Activated T-cell treated with anti-CD3 and anti-CD28 coated beads for 48 hours (primary cell): ENCODE results near the gene DDX46.
"Not testable (repeated sequence)": the region's sequence is repeated elsewhere in the genome, so short reads cannot be mapped to it uniquely, and the experiment has no call there.

Experiments used
- DNase-seq: peaks from one replicate; pipeline ENCODE4 v3.0.0-alpha.2; 2020; ENCODE audit warnings: low read depth

DDX46 gene

DNA sequence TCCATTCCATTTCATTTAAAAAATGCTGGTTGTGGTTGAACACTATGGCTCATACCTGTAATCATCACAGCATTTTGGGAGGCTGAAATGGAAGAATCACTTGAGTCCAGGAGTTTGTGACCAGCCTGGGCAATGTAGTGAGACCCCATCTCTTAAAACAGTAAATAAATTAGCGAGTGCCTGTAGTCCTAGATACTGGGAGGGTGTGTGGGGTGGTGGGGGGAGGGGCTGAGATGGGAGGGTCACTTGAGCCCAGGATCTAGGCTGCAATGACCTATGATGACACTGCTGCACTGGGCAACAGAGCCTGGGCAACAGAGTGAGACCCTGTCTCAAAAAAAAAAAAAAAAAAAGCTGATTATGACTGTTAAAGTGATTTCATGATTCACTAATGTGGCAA is 29.1 kb downstream of the DDX46 start:
- DNase-seq = no peak

GRCh38 chr5:134791580-134791979 is 33.0 kb downstream of the DDX46 start:
- no peak for DNase-seq

- no peak for DNase-seq
Measured at GRCh38 chr5:134792286-134792685, 33.7 kb downstream of the DDX46 start.

DNA sequence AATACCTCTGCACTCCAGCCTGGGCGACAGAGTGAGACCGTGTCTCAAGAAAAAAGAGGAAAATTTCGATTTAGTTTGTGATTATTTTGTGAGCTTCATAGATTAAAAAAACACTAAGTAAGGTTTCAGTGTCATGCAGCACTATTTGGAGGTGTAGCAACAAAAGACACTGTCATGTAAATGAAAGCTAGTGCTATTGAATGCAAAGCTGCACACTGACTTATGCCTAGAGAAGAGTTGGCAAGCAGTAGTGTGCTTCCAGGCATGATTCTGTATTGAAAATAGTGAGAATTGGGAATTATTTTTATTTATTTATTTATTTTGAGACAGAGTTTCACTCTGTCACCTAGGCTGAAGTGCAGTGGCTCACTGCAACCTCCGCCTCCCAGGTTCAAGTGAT is 34.5 kb downstream of the DDX46 start:
- DNase-seq = no peak

- no peak for DNase-seq
Measured at GRCh38 chr5:134794082-134794481, 35.5 kb downstream of the DDX46 start.

GRCh38 chr5:134794819-134795218 is 36.2 kb downstream of the DDX46 start:
- no peak for DNase-seq

GRCh38 chr5:134798468-134798867 is 39.9 kb downstream of the DDX46 start:
- no peak for DNase-seq

DNA sequence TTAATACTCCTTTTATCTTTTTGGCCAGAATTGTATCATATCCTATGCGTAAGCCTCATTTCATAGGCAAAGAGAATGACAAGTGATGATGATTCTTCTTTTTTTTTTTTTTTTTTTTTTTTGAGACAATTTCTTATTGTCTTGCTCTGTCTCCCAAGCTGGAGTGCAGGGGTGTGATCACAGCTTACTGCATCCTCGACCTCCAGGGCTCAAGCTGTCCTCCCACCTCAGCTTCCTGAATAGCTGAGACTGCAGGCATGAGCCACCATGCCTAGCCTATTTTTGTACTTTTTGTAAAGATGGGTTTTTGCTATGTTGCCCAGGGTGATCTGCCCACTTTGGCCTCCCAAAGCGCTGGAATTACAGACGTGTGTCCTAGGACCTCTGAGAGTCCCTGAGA is 45.2 kb downstream of the DDX46 start:
- no peak for DNase-seq

- DNase-seq = no peak
Measured at GRCh38 chr5:134813407-134813806, 54.8 kb downstream of the DDX46 start.

DNA sequence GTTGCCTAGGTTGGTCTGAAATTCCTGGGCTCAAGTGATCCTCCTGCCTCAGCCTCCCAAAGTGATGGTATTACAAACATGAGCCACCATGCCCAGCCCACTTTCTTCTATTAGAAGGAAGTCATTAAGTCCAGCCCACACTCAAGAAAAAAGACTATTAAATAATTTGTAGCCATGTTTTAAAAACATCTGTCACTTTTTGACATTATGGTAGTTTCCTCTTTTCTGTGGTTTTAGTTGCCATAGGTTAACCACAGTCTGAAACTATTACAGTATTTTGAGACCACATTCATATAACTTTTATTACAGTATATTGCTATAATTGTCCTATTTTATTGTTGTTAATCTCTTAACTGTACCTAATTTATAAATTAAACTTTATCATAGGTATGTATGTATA is 55.2 kb downstream of the DDX46 start:
- DNase-seq = no peak

GRCh38 chr5:134817006-134817405 is 58.4 kb downstream of the DDX46 start:
- DNase-seq = no peak

GRCh38 chr5:134818776-134819175 is 60.2 kb downstream of the DDX46 start:
- no peak for DNase-seq

DNA sequence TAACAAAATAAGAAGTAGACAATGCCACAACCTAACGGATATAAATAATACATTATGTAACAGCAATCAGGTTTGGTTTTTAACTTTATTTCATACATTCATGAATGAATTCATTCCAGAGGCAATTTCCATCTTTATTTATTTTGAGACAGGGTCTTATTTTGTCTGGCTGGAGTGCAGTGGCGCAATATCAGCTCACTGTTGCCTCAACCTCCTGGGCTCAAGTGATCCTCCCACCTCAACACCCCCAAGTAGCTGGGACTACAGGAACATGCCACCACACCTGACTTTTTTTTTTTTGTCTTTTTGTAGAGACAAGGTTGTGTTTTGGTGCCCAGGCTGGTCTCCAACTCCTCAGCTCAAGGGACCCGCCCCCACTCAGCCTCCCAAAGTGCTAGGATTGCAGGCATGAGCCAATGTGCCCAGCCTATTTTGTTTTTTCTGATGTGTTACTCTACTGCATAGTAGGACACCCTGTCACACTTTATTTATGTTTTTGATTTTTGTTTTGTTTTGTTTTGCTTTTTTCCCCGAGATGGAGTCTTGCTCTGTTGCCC is 60.9 kb downstream of the DDX46 start:
- no peak for DNase-seq

DNA sequence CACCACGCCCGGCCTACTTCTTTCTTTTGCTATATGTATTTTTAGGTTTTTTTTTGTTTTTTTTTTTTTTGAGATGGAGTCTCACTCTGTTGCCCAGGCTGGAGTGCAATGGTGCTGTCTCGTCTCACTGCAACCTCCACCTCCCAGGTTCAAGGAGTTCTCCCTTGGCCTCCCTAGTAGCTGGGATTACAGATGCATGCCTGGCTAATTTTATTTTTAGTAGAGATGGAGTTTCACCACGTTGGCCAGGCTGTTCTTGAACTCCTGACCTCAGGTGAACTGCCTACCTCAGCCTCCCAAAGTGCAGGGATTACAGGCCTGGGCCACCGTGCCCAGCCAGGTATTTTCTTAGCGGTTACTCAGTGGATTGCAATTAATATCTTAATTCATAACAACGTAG is 63.3 kb downstream of the DDX46 start:
- DNase-seq = no peak

- no peak for DNase-seq
Measured at GRCh38 chr5:134824681-134825080, 66.1 kb downstream of the DDX46 start.

GRCh38 chr5:134825212-134825611 is 66.6 kb downstream of the DDX46 start:
- no peak for DNase-seq

- no peak for DNase-seq
Measured at GRCh38 chr5:134833340-134834032, 74.9 kb downstream of the DDX46 start.

DNA sequence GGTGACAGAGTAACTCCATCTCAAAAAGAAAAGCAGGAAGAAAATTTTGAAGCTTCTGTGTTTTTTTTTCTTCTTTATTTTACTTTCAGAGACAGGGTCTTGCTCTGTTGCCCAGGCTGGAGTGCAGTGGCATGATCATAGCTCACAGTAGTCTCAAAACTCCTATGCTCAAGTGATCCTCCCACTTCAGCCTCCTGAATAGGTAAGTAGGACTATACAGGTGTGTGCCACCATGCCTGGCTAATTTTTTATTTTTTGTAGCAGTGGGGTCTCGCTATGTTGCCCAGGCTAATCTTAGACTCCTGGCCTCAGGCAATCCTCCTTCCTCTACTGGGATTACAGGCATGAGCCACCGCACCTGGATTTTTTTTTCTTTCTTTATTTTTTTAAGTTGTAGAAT is 77.0 kb downstream of the DDX46 start:
- no peak for DNase-seq

GRCh38 chr5:134837530-134838181 is 79.1 kb downstream of the DDX46 start:
- DNase-seq = no peak

GRCh38 chr5:134838361-134838760 is 79.8 kb downstream of the DDX46 start:
- DNase-seq = not testable (repeated sequence)

GRCh38 chr5:134840811-134841210 is 82.2 kb downstream of the DDX46 start:
- no peak for DNase-seq

- DNase-seq = no peak
Measured at GRCh38 chr5:134844252-134844651, 85.7 kb downstream of the DDX46 start.

DNA sequence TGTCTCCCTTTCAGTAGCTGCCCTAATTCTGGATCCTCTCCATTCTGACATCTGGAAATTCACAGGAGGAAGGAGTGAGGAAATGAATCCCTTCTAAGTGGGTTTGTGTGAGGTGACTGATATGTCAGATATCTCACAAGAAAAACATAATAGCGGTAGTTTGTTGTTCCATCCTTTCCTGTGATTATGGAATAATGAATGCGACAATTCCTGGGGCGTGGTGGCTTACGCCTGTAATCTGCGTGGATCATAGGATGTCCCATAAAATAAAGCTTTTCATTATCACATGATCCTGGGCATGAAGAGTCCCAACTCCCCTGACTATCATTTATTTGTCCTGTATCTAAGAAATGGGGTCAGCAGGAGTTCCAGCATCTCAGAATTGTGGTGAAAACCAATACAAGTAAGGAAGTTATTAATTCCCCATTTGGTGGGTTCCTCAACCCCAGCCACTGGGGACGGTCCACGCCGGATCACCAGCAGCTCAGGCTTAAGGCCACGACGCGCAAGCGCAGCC is 86.8 kb downstream of the DDX46 start:
- no peak for DNase-seq
